HepG2 (cell line): ENCODE data around the gene ATG9A. TPM values are rescaled to one million over a fixed set of nuclear protein-coding genes. Genes with fewer than 3 reads are reported as not detected.

Experiments
- AHR ChIP-seq: IDR thresholded peaks from 2 replicates; pipeline ENCODE4 v1.6.1; 2018; ENCODE audit warnings: missing genetic modification reagents, missing compliant biosample characterization
- E2F1 ChIP-seq: sonication (generic); formaldehyde crosslinking; IDR thresholded peaks from 2 replicates; pipeline ENCODE4 v1.5.0; 2020; ENCODE audit warnings: missing genetic modification reagents
- HNRNPH1 ChIP-seq: fragments of 200-400 bp; formaldehyde crosslinking; optimal IDR thresholded peaks from 2 replicates; pipeline ENCODE3; 2017; ENCODE audit warnings: mild to moderate bottlenecking, low read depth, low read length
- IKZF5 ChIP-seq: IDR thresholded peaks from 2 replicates; pipeline ENCODE4 v1.6.1; 2018; ENCODE audit warnings: missing genetic modification reagents, mild to moderate bottlenecking, missing compliant biosample characterization
- NR2F1 ChIP-seq, 2 experiments: fragments of 450-650 bp in 1 of 2; formaldehyde crosslinking in 1 of 2; IDR thresholded peaks; 2 replicates each; pipeline versions ENCODE4 v1.5.0 to v1.6.1; 2016 to 2020; ENCODE audit warnings: mild to moderate bottlenecking in 1 of 2, missing compliant biosample characterization in 1 of 2, missing genetic modification reagents in 1 of 2, moderate library complexity in 1 of 2
- RARG ChIP-seq: sonication (generic); formaldehyde crosslinking; IDR thresholded peaks from 2 replicates; pipeline ENCODE4 v1.4.0; 2020; ENCODE audit warnings: low read depth, mild to moderate bottlenecking, missing genetic modification reagents
- SAP130 ChIP-seq: IDR thresholded peaks from 2 replicates; pipeline ENCODE4 v1.6.1; 2016; ENCODE audit warnings: low read depth
- SOX13 ChIP-seq, 3 experiments: fragments of 450-650 bp in 1 of 3; sonication (generic) in 1 of 3; formaldehyde crosslinking in 1 of 3; IDR thresholded peaks in 2 of 3; conservative IDR thresholded peaks in 1 of 3; 2 replicates each; pipeline versions ENCODE4 v1.5.0 to v1.6.1; 2016 to 2020; ENCODE audit warnings: antibody characterized with exemption in 1 of 3, mild to moderate bottlenecking in 1 of 3, missing compliant biosample characterization in 1 of 3, missing genetic modification reagents in 1 of 3, moderate library complexity in 1 of 3
- TARDBP ChIP-seq: sonication (generic); formaldehyde crosslinking; IDR thresholded peaks from 2 replicates; pipeline ENCODE4 v1.8.0; 2022; ENCODE audit warnings: mild to moderate bottlenecking, missing genetic modification reagents
- ZEB1 ChIP-seq: IDR thresholded peaks from 2 replicates; pipeline ENCODE4 v1.6.1; 2012; ENCODE audit warnings: mild to moderate bottlenecking, low read depth, inconsistent platforms; ENCODE audit not compliant: insufficient replicate concordance
- ZNF235 ChIP-seq: sonication (generic); formaldehyde crosslinking; IDR thresholded peaks from 2 replicates; pipeline ENCODE4 v1.8.1; 2023; ENCODE audit warnings: mild to moderate bottlenecking, missing genetic modification reagents, borderline replicate concordance
- ZNF343 ChIP-seq: sonication (generic); formaldehyde crosslinking; IDR thresholded peaks from 2 replicates; pipeline ENCODE4 v1.4.0; 2020; ENCODE audit warnings: mild to moderate bottlenecking, missing genetic modification reagents
- ZNF367 ChIP-seq: sonication (generic); formaldehyde crosslinking; IDR thresholded peaks from 2 replicates; pipeline ENCODE4 v1.4.0; 2020; ENCODE audit warnings: missing genetic modification reagents, borderline replicate concordance
- ZNF441 ChIP-seq: sonication (generic); formaldehyde crosslinking; IDR thresholded peaks from 2 replicates; pipeline ENCODE4 v1.7.0; 2021; ENCODE audit warnings: missing genetic modification reagents, borderline replicate concordance
- ZNF616 ChIP-seq: sonication (generic); formaldehyde crosslinking; IDR thresholded peaks from 2 replicates; pipeline ENCODE4 v1.5.0; 2020; ENCODE audit warnings: low read depth, mild to moderate bottlenecking, missing genetic modification reagents
- ZNF781 ChIP-seq: sonication (generic); formaldehyde crosslinking; IDR thresholded peaks from 2 replicates; pipeline ENCODE4 v1.5.1; 2020; ENCODE audit warnings: borderline replicate concordance, mild to moderate bottlenecking, missing genetic modification reagents; ENCODE audit errors: not compliant biosample characterization
- polyA plus RNA-seq, 8 experiments: library from polyadenylated mRNA; depleted of rRNA in 3 of 8; stranded (reverse) in 7 of 8; unstranded in 1 of 8; fragments of >200 nt; fragmentation: Illumina TruSeq in 4 of 8; extraction: Trizol in 4 of 8; gene quantifications; 2 replicates each; pipeline versions ENCODE4 v1.2.1 to v1.2.3, GENCODE V29; 2011 to 2016; ENCODE audit warnings: low read depth in 4 of 8, missing spikeins in 1 of 8, mixed read lengths in 1 of 8; ENCODE audit not compliant: insufficient read depth in 1 of 8
- total RNA-seq, 5 experiments: library from RNA; depleted of rRNA; stranded (reverse); fragments of >200 nt; fragmentation: Illumina TruSeq; extraction: Trizol; gene quantifications; 2 replicates each; pipeline ENCODE4 v1.2.3, GENCODE V29; 2016; ENCODE audit warnings: low read depth in 1 of 5
- TF ChIP-seq, protein P1 (sequence below): sonication (generic); formaldehyde crosslinking; IDR thresholded peaks from 2 replicates; pipeline ENCODE4 v1.5.1; 2020; ENCODE audit warnings: mild to moderate bottlenecking, missing genetic modification reagents, borderline replicate concordance
- TF ChIP-seq, protein P2 (sequence below): sonication (generic); formaldehyde crosslinking; IDR thresholded peaks from 2 replicates; pipeline ENCODE4 v1.4.0; 2020; ENCODE audit warnings: missing genetic modification reagents, low read depth, mild to moderate bottlenecking, borderline replicate concordance

ATG9A gene
- total and polyA plus RNA-seq, 2 of the 13 experiments (the other 11 are each of a cell fraction or from before 2014, with no cell fraction given), result 35.0 to 131 TPM

DNA sequence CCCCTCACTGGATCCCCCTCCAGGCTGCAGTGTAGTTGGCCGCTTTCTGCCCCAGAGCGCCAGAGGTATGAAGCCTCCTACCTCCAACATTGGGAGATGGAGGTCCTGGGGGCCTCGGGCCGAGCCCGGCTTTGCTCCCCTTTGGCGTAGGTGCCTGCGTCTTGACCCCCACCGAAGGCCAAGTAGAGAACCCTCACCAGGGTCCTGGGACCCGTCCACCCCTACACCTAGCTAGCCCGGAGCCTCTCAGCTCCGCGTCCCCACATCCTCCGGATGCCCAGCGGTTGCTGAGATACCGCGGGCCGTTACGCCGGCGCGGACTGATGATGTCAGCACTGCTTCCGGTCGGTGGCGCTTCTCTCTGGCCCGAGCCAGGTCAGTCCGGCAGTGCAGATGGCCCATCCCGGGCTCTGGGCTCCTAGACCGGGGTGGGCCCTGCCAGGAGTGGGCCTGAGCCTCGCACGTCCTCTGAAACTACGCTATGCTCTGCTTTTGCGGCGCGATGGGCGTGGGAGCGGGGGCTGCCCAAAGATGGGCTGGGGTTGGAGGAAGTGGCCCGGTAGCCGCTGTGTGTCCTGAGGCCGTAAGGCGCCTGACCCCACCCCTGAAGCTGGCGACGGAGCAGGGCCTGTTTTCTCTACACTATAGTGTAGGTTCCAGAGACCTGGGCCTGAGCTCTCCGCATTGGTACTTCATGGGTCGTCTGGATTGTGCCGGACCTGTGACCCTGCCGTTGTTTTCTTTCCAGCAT is 15.9 kb upstream of the ATG9A start, which contains the start of the genes GLB1L and STK16 (continued):
- TF ChIP-seq, protein P1, sequence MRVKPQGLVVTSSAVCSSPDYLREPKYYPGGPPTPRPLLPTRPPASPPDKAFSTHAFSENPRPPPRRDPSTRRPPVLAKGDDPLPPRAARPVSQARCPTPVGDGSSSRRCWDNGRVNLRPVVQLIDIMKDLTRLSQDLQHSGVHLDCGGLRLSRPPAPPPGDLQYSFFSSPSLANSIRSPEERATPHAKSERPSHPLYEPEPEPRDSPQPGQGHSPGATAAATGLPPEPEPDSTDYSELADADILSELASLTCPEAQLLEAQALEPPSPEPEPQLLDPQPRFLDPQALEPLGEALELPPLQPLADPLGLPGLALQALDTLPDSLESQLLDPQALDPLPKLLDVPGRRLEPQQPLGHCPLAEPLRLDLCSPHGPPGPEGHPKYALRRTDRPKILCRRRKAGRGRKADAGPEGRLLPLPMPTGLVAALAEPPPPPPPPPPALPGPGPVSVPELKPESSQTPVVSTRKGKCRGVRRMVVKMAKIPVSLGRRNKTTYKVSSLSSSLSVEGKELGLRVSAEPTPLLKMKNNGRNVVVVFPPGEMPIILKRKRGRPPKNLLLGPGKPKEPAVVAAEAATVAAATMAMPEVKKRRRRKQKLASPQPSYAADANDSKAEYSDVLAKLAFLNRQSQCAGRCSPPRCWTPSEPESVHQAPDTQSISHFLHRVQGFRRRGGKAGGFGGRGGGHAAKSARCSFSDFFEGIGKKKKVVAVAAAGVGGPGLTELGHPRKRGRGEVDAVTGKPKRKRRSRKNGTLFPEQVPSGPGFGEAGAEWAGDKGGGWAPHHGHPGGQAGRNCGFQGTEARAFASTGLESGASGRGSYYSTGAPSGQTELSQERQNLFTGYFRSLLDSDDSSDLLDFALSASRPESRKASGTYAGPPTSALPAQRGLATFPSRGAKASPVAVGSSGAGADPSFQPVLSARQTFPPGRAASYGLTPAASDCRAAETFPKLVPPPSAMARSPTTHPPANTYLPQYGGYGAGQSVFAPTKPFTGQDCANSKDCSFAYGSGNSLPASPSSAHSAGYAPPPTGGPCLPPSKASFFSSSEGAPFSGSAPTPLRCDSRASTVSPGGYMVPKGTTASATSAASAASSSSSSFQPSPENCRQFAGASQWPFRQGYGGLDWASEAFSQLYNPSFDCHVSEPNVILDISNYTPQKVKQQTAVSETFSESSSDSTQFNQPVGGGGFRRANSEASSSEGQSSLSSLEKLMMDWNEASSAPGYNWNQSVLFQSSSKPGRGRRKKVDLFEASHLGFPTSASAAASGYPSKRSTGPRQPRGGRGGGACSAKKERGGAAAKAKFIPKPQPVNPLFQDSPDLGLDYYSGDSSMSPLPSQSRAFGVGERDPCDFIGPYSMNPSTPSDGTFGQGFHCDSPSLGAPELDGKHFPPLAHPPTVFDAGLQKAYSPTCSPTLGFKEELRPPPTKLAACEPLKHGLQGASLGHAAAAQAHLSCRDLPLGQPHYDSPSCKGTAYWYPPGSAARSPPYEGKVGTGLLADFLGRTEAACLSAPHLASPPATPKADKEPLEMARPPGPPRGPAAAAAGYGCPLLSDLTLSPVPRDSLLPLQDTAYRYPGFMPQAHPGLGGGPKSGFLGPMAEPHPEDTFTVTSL (CRISPR knock-in tag), result peak; percentile 12; the same call in 1 of the 2 replicates
- TF ChIP-seq SOX13 (IDR thresholded peaks at IDR 0.05) (no peak), SOX13 (CRISPR knock-in tag; conservative IDR thresholded peaks at IDR 0.05 in 1 of 2, IDR thresholded peaks at IDR 0.05 in 1 of 2) (peak in 1 of 2 experiments; percentile 47; a peak in 2 of 4 replicates), SAP130 (CRISPR knock-in tag) (peak; percentile 100), AHR (CRISPR knock-in tag) (peak; percentile 46; the same call in 1 of the 2 replicates), HNRNPH1 (no peak), ZNF616 (CRISPR knock-in tag) (no peak), ZNF441 (CRISPR knock-in tag) (no peak), ZNF367 (CRISPR knock-in tag) (peak; percentile 60; the same call in 1 of the 2 replicates), ZNF343 (CRISPR knock-in tag) (peak; percentile 85; the same call in 1 of the 2 replicates), E2F1 (CRISPR knock-in tag) (no peak; the same call in 1 of the 2 replicates), ZNF235 (peak; percentile 90; the same call in 1 of the 2 replicates), TARDBP (CRISPR knock-in tag) (peak; percentile 83), RARG (CRISPR knock-in tag) (no peak), ZEB1 (peak; percentile 71), ZNF781 (CRISPR knock-in tag) (no peak), NR2F1 (CRISPR knock-in tag; IDR thresholded peaks at IDR 0.05) (no peak), IKZF5 (CRISPR knock-in tag) (peak; percentile 94)
- TF ChIP-seq, protein P2, sequence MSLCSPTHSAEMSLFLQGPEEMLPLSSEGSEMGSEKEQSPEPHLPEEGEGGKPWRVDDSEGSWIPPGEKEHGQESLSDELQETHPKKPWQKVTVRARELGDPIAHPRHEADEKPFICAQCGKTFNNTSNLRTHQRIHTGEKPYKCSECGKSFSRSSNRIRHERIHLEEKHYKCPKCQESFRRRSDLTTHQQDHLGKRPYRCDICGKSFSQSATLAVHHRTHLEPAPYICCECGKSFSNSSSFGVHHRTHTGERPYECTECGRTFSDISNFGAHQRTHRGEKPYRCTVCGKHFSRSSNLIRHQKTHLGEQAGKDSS (CRISPR knock-in tag), result peak; percentile 86; the same call in 1 of the 2 replicates
